HL-60/S4 treated with phorbol 12-myristate 13-acetate at 8.2 ng/mL for 4 days and 3 days (cell line): ENCODE measurements around the gene NOL4L.
"Not testable (repeated sequence)": the region's sequence is repeated elsewhere in the genome, so short reads cannot be mapped to it uniquely, and the experiment has no call there.

Experiments
- in situ Hi-C: fragments of 300-500 bp; cut with MboI; formaldehyde crosslinking; loops from 2 replicates; pipeline ENCODE4 v1.15.0; 2022; ENCODE audit warnings: low sequenced_read_pairs

The NOL4L gene

GRCh38 chr20:32598606-32599005 is 13.5 kb upstream of the NOL4L start:
- in situ Hi-C loops: no loop called here

GRCh38 chr20:32597714-32598113 is 12.6 kb upstream of the NOL4L start:
- in situ Hi-C loops: no loop called here

- in situ Hi-C loops: no loop called here
Observed at GRCh38 chr20:32596681-32597252, 11.6 kb upstream of the NOL4L start.

- in situ Hi-C loops: no loop called here
Observed at GRCh38 chr20:32595143-32595542, 10.0 kb upstream of the NOL4L start.

- in situ Hi-C loops: not testable (repeated sequence)
Observed at GRCh38 chr20:32594669-32595068, 9.5 kb upstream of the NOL4L start.

GRCh38 chr20:32594204-32594603 is 9.1 kb upstream of the NOL4L start:
- in situ Hi-C loops: no loop called here

- in situ Hi-C loops: not testable (repeated sequence)
Observed at GRCh38 chr20:32592616-32593015, 7.5 kb upstream of the NOL4L start.

GRCh38 chr20:32592022-32592421 is 6.9 kb upstream of the NOL4L start:
- in situ Hi-C loops: no loop called here

GRCh38 chr20:32589769-32590168 is 4.6 kb upstream of the NOL4L start:
- in situ Hi-C loops: no loop called here

GRCh38 chr20:32589256-32589655 is 4.1 kb upstream of the NOL4L start:
- in situ Hi-C loops: no loop called here

GRCh38 chr20:32588040-32588439 is 2.9 kb upstream of the NOL4L start:
- in situ Hi-C loops: no loop called here

- in situ Hi-C loops: no loop called here
Observed at GRCh38 chr20:32586291-32586690, 1.2 kb upstream of the NOL4L start.

- in situ Hi-C loops: no loop called here
Observed at GRCh38 chr20:32585586-32586127, 524 bp upstream of the NOL4L start.

GRCh38 chr20:32583581-32584070 is 1.5 kb downstream of the NOL4L start:
- in situ Hi-C loops: no loop called here

- in situ Hi-C loops: no loop called here
Observed at GRCh38 chr20:32582659-32583580, 2.2 kb downstream of the NOL4L start.

- in situ Hi-C loops: no loop called here
Observed at GRCh38 chr20:32581839-32582658, 3.1 kb downstream of the NOL4L start.

GRCh38 chr20:32580970-32581838 is 3.9 kb downstream of the NOL4L start:
- in situ Hi-C loops: no loop called here

GRCh38 chr20:32580219-32580969 is 4.7 kb downstream of the NOL4L start:
- in situ Hi-C loops: no loop called here

- in situ Hi-C loops: no loop called here
Observed at GRCh38 chr20:32578840-32579390, 6.2 kb downstream of the NOL4L start.
